Keratinocyte (primary cell): Measurements from ENCODE around the gene RASAL3.

Experiments
- CTCF ChIP-seq, 3 experiments: IDR thresholded peaks in 1 of 3; conservative IDR thresholded peaks in 1 of 3; optimal IDR thresholded peaks in 1 of 3; 2 replicates in 2 of 3; 3 replicates in 1 of 3; pipeline versions ENCODE3 to v1.5.1; 2011; ENCODE audit warnings: low read length in 3 of 3, mild to moderate bottlenecking in 3 of 3, moderate library complexity in 2 of 3, control low read depth in 1 of 3, inconsistent platforms in 1 of 3; ENCODE audit not compliant: insufficient read depth in 2 of 3; ENCODE audit errors: extremely low read depth in 1 of 3
- EZH2 ChIP-seq: IDR thresholded peaks from one replicate; pipeline ENCODE4 v1.6.1; 2012; ENCODE audit warnings: inconsistent platforms, mild to moderate bottlenecking, low read length, moderate library complexity

DNA sequence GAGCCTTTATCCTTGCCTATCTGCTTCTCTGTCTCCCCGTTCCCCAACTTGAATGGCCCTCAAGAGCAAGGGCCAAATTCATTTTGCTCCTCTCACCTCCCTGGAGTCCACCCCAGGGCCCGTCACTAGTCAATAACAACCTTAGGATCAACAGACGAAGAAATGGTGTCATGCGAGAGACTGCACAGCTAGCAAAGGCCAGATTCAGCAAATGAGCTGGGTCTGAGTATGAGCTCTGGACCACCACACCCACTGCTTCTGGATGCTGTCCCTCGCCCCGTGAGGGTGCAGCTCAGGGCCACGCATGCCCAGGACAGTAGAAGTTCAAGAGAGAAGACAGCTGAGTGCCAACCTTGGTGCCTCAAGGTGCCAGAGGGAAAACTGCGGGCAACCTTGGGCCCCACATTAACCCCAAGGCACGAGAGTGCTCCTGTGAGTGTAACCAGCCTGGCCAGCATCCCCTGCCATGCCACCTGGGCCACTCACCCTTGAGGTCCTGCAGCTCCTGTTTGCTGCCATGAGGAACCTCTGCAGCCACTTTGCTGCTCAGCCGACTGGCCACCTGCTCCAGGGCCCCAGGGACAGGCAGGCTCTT lies 33.7 kb downstream of the RASAL3 start:
- TF ChIP-seq CTCF (optimal IDR thresholded peaks at IDR 0.05 in 1 of 3, IDR thresholded peaks at IDR 0.05 in 1 of 3, conservative IDR thresholded peaks at IDR 0.05 in 1 of 3; ENCODE audit: extremely low read depth in 1 of 3, insufficient read depth in 2 of 3, low read length in 3 of 3), result no peak
- no peak for TF ChIP-seq EZH2
